ENCODE measurements around the gene TRIM8. TPM values are rescaled to one million over a fixed set of nuclear protein-coding genes. Genes with fewer than 3 reads are reported as not detected.
A peak's percentile ranks its signal among the peaks of the same experiment; 100 is the strongest.

Gene TRIM8
- total RNA-seq, 1 donor from 2014 or later = 44.4 TPM

GRCh38 chr10:102647443-102648268, 3.4 kb downstream of the TRIM8 start:
- Histone ChIP-seq H3K27me3 (ENCODE audit: control insufficient read depth in 3 of 3, insufficient read depth in 3 of 3, low read length in 3 of 3) (no peaks in the 10 kb centered on the region), H3K9ac (ENCODE audit: low read depth in 1 of 3, low read length in 3 of 3) (peak overlapping the region; percentile 95 to 100 (median 98)), H3K4me1 (ENCODE audit: control insufficient read depth in 3 of 3, insufficient read depth in 3 of 3, low read length in 3 of 3) (peaks cover 64 to 76% (median 70%) of the 10 kb centered on the region in 3 donors), H3K9me3 (ENCODE audit: control insufficient read depth in 3 of 3, low read length in 3 of 3) (no peaks in the 10 kb centered on the region), H3K4me3 (ENCODE audit: low read length in 3 of 3) (peak overlapping the region; percentile 79 to 97 (median 81)), H3K27ac (ENCODE audit: low read depth, low read length) (peak overlapping the region; percentile 98), H3K36me3 (ENCODE audit: control insufficient read depth in 3 of 3, insufficient read depth in 3 of 3, low read length in 3 of 3) (peaks cover 8 to 20% (median 11%) of the 10 kb centered on the region in 3 donors)

GRCh38 chr10:102648269-102648888, 4.1 kb downstream of the TRIM8 start:
- Histone ChIP-seq H3K4me3 (ENCODE audit: low read length in 3 of 3) (peak overlapping the region; percentile 79 to 97 (median 81)), H3K27me3 (ENCODE audit: control insufficient read depth in 3 of 3, insufficient read depth in 3 of 3, low read length in 3 of 3) (no peaks in the 10 kb centered on the region), H3K9me3 (ENCODE audit: control insufficient read depth in 3 of 3, low read length in 3 of 3) (no peaks in the 10 kb centered on the region), H3K27ac (ENCODE audit: low read depth, low read length) (peak overlapping the region; percentile 98), H3K36me3 (ENCODE audit: control insufficient read depth in 3 of 3, insufficient read depth in 3 of 3, low read length in 3 of 3) (peaks cover 12 to 25% (median 17%) of the 10 kb centered on the region in 3 donors), H3K4me1 (ENCODE audit: control insufficient read depth in 3 of 3, insufficient read depth in 3 of 3, low read length in 3 of 3) (peaks cover 69 to 83% (median 70%) of the 10 kb centered on the region in 3 donors), H3K9ac (ENCODE audit: low read depth in 1 of 3, low read length in 3 of 3) (peak overlapping the region; percentile 37 to 100 (median 95))

- Histone ChIP-seq H3K4me3 (ENCODE audit: low read length in 3 of 3) (peak overlapping the region; percentile 79 to 97 (median 81)), H3K36me3 (ENCODE audit: control insufficient read depth in 3 of 3, insufficient read depth in 3 of 3, low read length in 3 of 3) (peaks cover 20 to 29% (median 21%) of the 10 kb centered on the region in 3 donors), H3K27ac (ENCODE audit: low read depth, low read length) (peak overlapping the region; percentile 44), H3K9me3 (ENCODE audit: control insufficient read depth in 3 of 3, low read length in 3 of 3) (no peaks in the 10 kb centered on the region), H3K27me3 (ENCODE audit: control insufficient read depth in 3 of 3, insufficient read depth in 3 of 3, low read length in 3 of 3) (no peaks in the 10 kb centered on the region), H3K4me1 (ENCODE audit: control insufficient read depth in 3 of 3, insufficient read depth in 3 of 3, low read length in 3 of 3) (peaks cover 70 to 88% (median 73%) of the 10 kb centered on the region in 3 donors), H3K9ac (ENCODE audit: low read depth in 1 of 3, low read length in 3 of 3) (peak overlapping the region; percentile 62 to 100 (median 72))
Observed at GRCh38 chr10:102648889-102649796, 4.9 kb downstream of the TRIM8 start.

- peak overlapping the region; percentile 44 for H3K27ac ChIP-seq (ENCODE audit: low read depth, low read length)
- no peaks in the 10 kb centered on the region for H3K27me3 ChIP-seq (ENCODE audit: control insufficient read depth in 3 of 3, insufficient read depth in 3 of 3, low read length in 3 of 3)
- peak overlapping the region; percentile 79 to 97 (median 81) for H3K4me3 ChIP-seq (ENCODE audit: low read length in 3 of 3)
- H3K36me3 ChIP-seq (ENCODE audit: control insufficient read depth in 3 of 3, insufficient read depth in 3 of 3, low read length in 3 of 3) = peaks cover 27 to 36% (median 28%) of the 10 kb centered on the region in 3 donors
- H3K9me3 ChIP-seq (ENCODE audit: control insufficient read depth in 3 of 3, low read length in 3 of 3) = no peaks in the 10 kb centered on the region
- H3K9ac ChIP-seq (ENCODE audit: low read depth in 1 of 3, low read length in 3 of 3) = peak overlapping the region; percentile 62 to 100 (median 72)
- H3K4me1 ChIP-seq (ENCODE audit: control insufficient read depth in 3 of 3, insufficient read depth in 3 of 3, low read length in 3 of 3) = peaks cover 68 to 83% (median 76%) of the 10 kb centered on the region in 3 donors
Observed at GRCh38 chr10:102649797-102650654, 5.7 kb downstream of the TRIM8 start.

GRCh38 chr10:102650655-102651454, 6.6 kb downstream of the TRIM8 start:
- peaks cover 66 to 77% (median 76%) of the 10 kb centered on the region in 3 donors for H3K4me1 ChIP-seq (ENCODE audit: control insufficient read depth in 3 of 3, insufficient read depth in 3 of 3, low read length in 3 of 3)
- peak overlapping the region; percentile 44 for H3K27ac ChIP-seq (ENCODE audit: low read depth, low read length)
- H3K36me3 ChIP-seq (ENCODE audit: control insufficient read depth in 3 of 3, insufficient read depth in 3 of 3, low read length in 3 of 3) = peaks cover 35 to 40% (median 36%) of the 10 kb centered on the region in 3 donors
- peak overlapping the region; percentile 12 to 100 (median 33) for H3K9ac ChIP-seq (ENCODE audit: low read depth in 1 of 3, low read length in 3 of 3)
- H3K4me3 ChIP-seq (ENCODE audit: low read length in 3 of 3) = no peak overlapping the region
- H3K27me3 ChIP-seq (ENCODE audit: control insufficient read depth in 3 of 3, insufficient read depth in 3 of 3, low read length in 3 of 3) = no peaks in the 10 kb centered on the region
- H3K9me3 ChIP-seq (ENCODE audit: control insufficient read depth in 3 of 3, low read length in 3 of 3) = no peaks in the 10 kb centered on the region

GRCh38 chr10:102651455-102652169, 7.3 kb downstream of the TRIM8 start:
- Histone ChIP-seq H3K4me1 (ENCODE audit: control insufficient read depth in 3 of 3, insufficient read depth in 3 of 3, low read length in 3 of 3) (peaks cover 59 to 70% (median 70%) of the 10 kb centered on the region in 3 donors), H3K36me3 (ENCODE audit: control insufficient read depth in 3 of 3, insufficient read depth in 3 of 3, low read length in 3 of 3) (peaks cover 42 to 47% (median 44%) of the 10 kb centered on the region in 3 donors)

GRCh38 chr10:102652170-102652916, 8.1 kb downstream of the TRIM8 start:
- H3K27ac ChIP-seq (ENCODE audit: low read depth, low read length) = no peak overlapping the region
- peak overlapping the region in 2 of 3 donors; percentile 1 to 45 for H3K9ac ChIP-seq (ENCODE audit: low read depth in 1 of 3, low read length in 3 of 3)
- H3K36me3 ChIP-seq (ENCODE audit: control insufficient read depth in 3 of 3, insufficient read depth in 3 of 3, low read length in 3 of 3) = peaks cover 49 to 53% (median 51%) of the 10 kb centered on the region in 3 donors
- no peaks in the 10 kb centered on the region for H3K27me3 ChIP-seq (ENCODE audit: control insufficient read depth in 3 of 3, insufficient read depth in 3 of 3, low read length in 3 of 3)
- no peak overlapping the region for H3K4me3 ChIP-seq (ENCODE audit: low read length in 3 of 3)
- H3K4me1 ChIP-seq (ENCODE audit: control insufficient read depth in 3 of 3, insufficient read depth in 3 of 3, low read length in 3 of 3) = peaks cover 51 to 63% (median 63%) of the 10 kb centered on the region in 3 donors
- no peaks in the 10 kb centered on the region for H3K9me3 ChIP-seq (ENCODE audit: control insufficient read depth in 3 of 3, low read length in 3 of 3)

More at GRCh38 chr10:102651455-102652169, 7.3 kb downstream of the TRIM8 start:
- Histone ChIP-seq H3K27me3 (ENCODE audit: control insufficient read depth in 3 of 3, insufficient read depth in 3 of 3, low read length in 3 of 3) (no peaks in the 10 kb centered on the region), H3K9me3 (ENCODE audit: control insufficient read depth in 3 of 3, low read length in 3 of 3) (no peaks in the 10 kb centered on the region), H3K27ac (ENCODE audit: low read depth, low read length) (no peak overlapping the region), H3K4me3 (ENCODE audit: low read length in 3 of 3) (no peak overlapping the region), H3K9ac (ENCODE audit: low read depth in 1 of 3, low read length in 3 of 3) (peak overlapping the region in 2 of 3 donors; percentile 1 to 45)
